ENCODE data around the gene PLEKHG5. TPM values are rescaled to one million over a fixed set of nuclear protein-coding genes. Genes with fewer than 3 reads are reported as not detected.

The PLEKHG5 gene, protein sequence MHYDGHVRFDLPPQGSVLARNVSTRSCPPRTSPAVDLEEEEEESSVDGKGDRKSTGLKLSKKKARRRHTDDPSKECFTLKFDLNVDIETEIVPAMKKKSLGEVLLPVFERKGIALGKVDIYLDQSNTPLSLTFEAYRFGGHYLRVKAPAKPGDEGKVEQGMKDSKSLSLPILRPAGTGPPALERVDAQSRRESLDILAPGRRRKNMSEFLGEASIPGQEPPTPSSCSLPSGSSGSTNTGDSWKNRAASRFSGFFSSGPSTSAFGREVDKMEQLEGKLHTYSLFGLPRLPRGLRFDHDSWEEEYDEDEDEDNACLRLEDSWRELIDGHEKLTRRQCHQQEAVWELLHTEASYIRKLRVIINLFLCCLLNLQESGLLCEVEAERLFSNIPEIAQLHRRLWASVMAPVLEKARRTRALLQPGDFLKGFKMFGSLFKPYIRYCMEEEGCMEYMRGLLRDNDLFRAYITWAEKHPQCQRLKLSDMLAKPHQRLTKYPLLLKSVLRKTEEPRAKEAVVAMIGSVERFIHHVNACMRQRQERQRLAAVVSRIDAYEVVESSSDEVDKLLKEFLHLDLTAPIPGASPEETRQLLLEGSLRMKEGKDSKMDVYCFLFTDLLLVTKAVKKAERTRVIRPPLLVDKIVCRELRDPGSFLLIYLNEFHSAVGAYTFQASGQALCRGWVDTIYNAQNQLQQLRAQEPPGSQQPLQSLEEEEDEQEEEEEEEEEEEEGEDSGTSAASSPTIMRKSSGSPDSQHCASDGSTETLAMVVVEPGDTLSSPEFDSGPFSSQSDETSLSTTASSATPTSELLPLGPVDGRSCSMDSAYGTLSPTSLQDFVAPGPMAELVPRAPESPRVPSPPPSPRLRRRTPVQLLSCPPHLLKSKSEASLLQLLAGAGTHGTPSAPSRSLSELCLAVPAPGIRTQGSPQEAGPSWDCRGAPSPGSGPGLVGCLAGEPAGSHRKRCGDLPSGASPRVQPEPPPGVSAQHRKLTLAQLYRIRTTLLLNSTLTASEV
- polyA plus RNA-seq (2013, experiment 1 of 2; ENCODE audit: insufficient read length): 13.1 TPM
- 15.7 TPM for polyA plus RNA-seq (2013, experiment 2 of 2; ENCODE audit: insufficient read length)

DNA sequence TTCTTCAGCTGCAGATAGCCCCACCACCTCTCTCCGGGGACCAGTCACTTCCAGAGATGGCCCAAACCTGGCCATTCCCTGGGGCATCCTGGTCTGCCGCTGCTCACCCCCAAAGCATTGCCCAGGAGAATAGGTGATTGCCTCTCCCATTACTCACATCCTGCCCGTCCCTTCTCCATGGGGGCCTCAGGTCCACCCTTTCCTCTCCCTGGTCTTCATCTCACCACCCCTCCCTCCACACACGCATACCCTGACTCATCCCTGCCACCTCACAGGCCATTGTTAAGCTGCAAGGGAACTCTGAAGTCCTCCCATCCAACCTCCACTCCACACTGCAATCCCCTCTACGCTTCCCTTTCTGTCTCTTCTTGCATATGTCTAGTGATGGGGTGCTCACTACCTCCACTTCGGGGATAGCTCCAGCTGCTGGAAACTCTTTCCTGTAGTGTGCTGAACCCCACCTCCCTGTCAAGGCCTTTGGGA, at the start of gene PLEKHG5:
TSS of gene PLEKHG5 (minus strand) at position 188 of the 483 bp plus-strand sequence. CDS start 14,096 bp downstream, outside the sequence.
- peak; percentile 93 for DNase-seq

GRCh38 chr1:6538956-6539355, 47.5 kb upstream of the PLEKHG5 start:
- peak; percentile 91 for DNase-seq

- DNase-seq: no peak
Observed at GRCh38 chr1:6536291-6536690, 44.8 kb upstream of the PLEKHG5 start.

GRCh38 chr1:6535214-6535613, 43.7 kb upstream of the PLEKHG5 start:
- no peak for DNase-seq

DNA sequence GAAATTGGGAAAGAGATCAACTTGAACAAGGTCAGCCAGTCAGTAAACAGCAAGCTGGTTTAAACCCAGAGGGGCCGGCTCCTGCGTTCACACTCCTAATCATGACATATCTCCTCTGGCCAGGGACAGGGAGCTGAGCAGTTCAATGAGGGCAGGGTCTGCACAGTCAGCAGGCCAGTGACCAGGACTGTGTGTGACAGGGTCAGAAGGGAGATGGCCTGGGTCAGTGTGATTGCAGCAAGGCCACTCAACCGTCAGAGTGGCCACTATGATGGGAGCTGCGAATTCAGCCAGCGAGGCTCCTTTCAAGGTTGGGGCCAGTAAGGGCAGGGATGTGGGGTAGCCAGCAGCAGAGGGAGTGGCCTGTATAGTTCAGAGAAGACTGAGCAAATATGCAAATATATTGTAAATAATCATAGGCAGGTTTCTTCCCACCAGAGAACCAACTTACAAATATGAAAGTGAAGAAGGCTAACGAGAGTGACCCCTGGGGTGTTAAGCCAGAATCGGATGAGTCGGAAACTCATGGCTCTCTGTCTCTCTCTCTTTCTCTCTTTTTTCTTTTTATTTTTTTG, 42.9 kb upstream of the PLEKHG5 start:
- no peak for DNase-seq

DNA sequence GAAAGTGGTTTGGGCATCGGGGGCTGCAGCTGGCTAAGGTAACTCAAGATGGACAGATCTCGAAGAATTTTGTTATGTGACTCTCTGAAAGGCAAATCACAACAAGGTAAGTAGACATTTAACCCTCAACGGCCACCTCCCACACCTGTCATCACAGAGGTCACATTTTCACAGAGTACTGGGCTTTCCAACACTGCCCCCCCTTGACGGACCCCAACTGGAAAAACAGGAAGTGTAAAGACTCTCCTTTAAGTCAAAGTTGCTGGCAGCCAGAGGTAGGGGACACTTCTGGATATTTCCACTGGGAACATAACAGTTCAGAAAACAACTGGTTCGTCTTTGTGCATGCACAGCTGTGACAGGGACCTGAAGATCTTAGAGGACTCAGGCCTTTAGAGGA, 40.5 kb upstream of the PLEKHG5 start:
- no peak for DNase-seq

DNA sequence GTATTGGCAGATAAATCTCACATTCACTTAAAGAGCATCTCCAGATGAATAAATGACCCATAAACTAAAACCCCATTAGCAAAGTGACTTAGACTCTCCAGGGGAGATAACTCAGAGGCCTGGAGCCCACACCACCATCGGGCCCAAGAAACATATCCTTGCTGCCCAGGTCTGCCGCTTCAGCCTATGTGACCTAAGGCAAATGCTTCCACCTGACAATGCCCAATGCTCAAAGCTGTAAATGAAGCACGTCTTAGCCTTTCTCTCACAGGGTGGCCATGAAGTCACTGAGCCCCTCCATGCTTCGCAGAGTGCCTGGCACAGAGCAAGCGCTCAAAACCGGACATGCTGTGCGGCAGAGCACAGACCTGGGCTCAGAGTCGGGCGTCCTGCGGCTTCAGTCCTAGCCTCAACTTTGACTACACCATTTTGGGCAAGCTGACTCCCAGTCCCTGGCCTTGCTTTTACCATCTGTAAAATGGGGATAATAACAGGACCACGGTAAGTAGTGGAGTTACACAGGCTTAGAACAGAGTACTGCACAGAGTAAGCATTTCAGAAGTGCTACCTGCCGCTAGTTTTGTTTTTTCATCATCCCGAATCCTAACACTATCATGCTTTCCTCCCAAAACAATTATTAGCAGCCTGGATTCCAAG, 39.2 kb upstream of the PLEKHG5 start:
- no peak for DNase-seq

DNA sequence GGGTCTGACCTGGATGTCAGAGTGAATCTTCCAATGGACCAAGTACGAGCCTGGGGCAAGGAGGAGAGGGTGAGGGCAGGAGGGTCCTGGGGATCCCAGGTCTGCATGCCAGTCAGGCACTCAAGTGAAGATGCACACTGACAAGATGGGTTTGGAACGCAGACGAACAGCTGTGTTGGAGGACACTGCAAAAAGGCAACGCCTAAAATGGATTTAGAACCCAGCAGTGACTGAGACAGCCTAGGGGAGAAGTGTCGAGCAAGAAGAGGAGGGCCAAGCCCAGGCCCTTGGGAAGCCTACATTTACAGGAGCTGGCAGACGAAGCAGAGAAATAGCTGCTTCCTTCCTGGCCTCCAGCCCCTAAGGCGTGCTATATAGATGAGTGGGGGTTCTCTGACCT, 37.0 kb upstream of the PLEKHG5 start:
- no peak for DNase-seq

DNA sequence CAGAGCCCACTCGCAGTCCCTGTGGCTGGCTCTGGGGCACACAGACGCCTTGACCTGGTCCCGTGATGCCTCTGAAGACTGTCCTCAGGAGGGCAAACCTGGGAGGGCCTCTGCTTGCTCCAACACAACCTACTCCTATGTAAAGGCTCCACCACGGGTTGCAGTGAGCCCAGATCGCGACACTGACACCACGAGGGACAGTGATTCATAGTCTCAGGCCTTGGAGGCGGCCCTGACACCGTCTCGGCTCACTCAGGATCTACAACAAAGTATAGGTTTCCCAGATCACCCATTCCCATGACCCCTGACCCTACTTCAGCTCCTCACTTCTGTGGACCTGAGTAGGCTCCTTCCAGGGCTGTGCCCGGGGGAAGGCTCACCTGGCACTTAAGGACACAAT, 34.8 kb upstream of the PLEKHG5 start:
- DNase-seq: no peak

DNA sequence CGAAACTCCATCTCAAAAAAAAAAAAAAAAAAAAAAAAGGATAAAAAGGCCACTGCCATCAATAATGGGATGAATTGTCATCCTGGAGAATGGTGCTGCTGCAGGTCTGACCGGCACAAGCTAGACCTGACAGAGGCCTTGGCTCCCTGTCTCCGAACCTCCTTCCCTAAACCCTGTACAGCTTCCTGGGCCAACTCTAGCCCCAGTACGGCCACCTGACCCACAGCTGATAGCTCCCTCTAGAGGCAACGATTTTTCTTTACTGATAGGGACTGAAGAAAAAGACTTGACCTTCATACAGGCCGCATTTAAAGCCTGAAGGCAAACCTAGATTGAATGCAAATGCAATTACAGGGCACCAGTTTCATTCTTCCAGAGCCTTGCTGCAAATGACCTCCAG, 32.1 kb upstream of the PLEKHG5 start:
- peak; percentile 46 for DNase-seq

DNA sequence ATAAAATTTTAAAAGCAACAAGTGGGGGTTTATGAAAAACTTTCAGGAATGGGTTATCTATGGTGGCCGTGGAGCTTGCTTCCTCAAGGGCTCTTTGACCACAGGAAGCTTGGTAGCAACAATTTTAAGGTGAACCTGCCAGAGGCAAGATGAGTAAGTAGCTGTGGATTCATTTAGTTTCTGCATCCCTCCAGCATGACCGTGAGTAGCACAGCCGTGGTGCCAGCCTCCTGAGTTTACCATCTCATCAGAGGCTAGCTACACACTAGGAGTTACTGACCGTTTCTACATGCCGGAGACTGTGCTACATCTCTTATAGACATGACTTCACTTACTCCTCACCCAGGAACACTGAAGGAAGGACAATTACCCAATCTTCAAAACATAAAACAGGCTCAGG, 30.1 kb upstream of the PLEKHG5 start:
- peak; percentile 17 for DNase-seq

- peak; percentile 77 for DNase-seq
Observed at GRCh38 chr1:6519935-6520671, 28.6 kb upstream of the PLEKHG5 start.

DNA sequence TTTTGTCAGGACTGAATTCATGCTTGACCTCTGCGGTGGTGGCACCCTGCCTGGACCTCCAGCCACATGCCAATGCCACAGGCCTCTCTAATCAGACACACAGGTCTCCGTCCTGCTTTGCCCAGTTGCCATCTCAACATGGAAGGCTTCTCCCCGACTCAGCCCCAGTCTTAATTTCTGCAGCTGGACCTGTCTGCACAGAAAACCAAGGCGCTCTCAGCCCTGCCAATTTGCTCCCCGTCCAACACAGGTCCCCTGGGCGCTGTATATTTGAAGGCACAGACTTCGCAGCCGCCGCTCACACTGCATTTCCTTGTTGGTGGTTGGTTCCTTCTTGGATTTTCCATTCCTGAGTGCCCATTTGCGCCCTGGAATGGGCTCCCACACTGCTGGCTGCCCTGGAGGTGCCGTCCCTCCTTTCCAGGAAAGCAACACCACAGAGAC, 28.0 kb upstream of the PLEKHG5 start:
- no peak for DNase-seq

DNA sequence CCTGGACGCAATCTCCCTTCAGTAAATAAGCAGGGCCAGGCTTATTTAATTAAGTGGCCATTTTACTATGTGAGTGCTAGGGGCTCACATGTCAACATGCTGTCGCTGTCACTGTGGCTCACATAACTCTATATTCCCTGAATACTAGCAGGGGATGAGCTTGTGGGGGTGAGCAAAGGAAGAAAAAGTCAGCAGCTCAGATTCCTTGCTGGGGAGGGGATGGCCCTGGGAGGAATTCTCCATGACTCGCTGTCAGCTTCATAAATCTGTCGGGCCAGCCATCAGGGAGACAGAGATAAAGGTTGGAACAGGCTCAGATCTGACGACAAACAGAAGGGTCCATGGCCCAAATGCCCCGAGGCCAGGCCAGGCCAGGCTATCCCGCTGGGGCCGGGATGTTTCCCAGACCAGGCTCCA, 26.0 kb upstream of the PLEKHG5 start:
- DNase-seq: peak; percentile 76

DNA sequence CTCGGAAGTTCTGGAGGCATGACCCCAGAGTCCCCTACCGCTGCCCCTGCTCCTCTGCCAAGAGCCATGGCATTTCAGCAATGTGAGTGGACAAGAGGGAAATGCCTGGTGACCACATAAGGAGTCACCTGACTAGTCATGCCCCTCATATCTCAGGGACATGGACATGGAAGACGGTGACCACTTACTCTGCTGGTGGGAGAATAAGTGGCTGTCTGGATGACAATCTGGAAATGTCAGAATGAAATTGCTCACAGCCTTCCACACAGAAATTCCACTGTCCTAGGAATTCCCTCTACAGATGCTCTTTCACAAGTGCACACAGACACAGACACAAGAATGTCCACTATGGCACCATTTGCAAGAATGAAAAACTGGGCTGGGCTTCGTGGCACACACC, 24.3 kb upstream of the PLEKHG5 start:
- peak; percentile 59 for DNase-seq

DNA sequence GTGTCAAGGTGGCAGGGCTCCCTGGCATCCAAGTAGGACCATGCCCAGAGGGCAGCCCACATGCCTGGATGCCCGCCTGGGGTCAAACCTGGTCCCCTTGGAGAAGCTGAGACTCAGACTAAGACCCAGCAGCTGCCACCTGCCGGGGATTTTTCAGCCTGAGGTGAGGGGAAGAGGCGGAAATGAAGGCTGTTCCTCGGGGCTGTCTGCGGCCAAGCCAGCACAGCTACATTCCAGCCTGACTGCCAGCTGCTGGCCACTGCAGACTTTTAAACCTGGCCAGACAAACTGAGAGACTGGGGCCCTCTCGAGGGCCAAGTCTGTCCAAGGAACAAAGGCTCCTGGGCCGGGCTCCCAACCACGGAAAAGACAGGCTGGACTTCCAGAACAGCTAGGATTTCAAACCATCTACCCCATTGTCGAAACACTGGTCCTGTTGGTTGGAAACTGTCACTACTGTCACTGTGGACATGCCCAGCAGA, 21.9 kb upstream of the PLEKHG5 start:
- no peak for DNase-seq

GRCh38 chr1:6512908-6513280, 21.4 kb upstream of the PLEKHG5 start:
- DNase-seq: no peak

GRCh38 chr1:6512245-6512907, 20.9 kb upstream of the PLEKHG5 start:
- no peak for DNase-seq

GRCh38 chr1:6511561-6512244, 20.2 kb upstream of the PLEKHG5 start:
- DNase-seq: no peak

GRCh38 chr1:6511056-6511455, 19.6 kb upstream of the PLEKHG5 start:
- no peak for DNase-seq

All from fibroblast of skin of back (primary cell).